Suprapubic skin (tissue), 4 donors: Measurements from ENCODE around the gene TBC1D19.

Source experiments
- EP300 ChIP-seq: sonication (generic); formaldehyde crosslinking; IDR thresholded peaks from one replicate; pipeline ENCODE4 v1.6.1; 2017; ENCODE audit warnings: antibody characterized with exemption
- POLR2A ChIP-seq, 2 donors: fragments of 450-650 bp; IDR thresholded peaks; one replicate each; pipeline ENCODE4 v1.6.1; 2017; ENCODE audit warnings: antibody characterized with exemption in 2 of 2, mild to moderate bottlenecking in 2 of 2, moderate library complexity in 2 of 2
- POLR2AphosphoS5 ChIP-seq, 3 donors: sonication (generic); formaldehyde crosslinking; IDR thresholded peaks; one replicate each; pipeline ENCODE4 v1.6.1; 2017; ENCODE audit warnings: antibody characterized with exemption in 3 of 3
- TF ChIP-seq, protein P1 (sequence below), 2 donors: fragments of 200-600 bp in 1 of 2; fragments of 450-650 bp in 1 of 2; sonication (generic) in 1 of 2; IDR thresholded peaks; one replicate each; pipeline ENCODE4 v1.5.1; 2016 to 2019; ENCODE audit warnings: antibody characterized with exemption in 2 of 2, mild to moderate bottlenecking in 1 of 2, moderate library complexity in 1 of 2

DNA sequence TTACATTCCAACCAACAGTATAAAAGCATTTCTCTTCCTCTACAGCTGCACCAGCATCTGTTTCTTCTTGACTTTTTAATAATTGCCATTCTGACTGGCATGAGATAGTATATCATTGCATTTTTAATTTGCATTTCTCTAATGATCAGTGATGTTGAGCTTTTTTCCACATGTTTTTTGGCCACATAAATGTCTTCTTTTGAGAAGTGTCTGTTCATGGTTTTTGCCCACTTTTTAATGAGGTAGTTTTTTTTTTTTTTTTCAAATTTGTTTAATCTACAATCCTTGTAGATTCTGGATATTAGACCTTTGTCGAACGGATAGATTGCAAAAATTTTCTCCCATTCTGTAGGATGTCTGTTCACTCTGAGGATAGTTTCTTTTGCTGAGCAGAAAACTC, 39.5 kb upstream of the TBC1D19 start:
- TF ChIP-seq POLR2A (IDR thresholded peaks at IDR 0.05): no peak
- TF ChIP-seq, protein P1, sequence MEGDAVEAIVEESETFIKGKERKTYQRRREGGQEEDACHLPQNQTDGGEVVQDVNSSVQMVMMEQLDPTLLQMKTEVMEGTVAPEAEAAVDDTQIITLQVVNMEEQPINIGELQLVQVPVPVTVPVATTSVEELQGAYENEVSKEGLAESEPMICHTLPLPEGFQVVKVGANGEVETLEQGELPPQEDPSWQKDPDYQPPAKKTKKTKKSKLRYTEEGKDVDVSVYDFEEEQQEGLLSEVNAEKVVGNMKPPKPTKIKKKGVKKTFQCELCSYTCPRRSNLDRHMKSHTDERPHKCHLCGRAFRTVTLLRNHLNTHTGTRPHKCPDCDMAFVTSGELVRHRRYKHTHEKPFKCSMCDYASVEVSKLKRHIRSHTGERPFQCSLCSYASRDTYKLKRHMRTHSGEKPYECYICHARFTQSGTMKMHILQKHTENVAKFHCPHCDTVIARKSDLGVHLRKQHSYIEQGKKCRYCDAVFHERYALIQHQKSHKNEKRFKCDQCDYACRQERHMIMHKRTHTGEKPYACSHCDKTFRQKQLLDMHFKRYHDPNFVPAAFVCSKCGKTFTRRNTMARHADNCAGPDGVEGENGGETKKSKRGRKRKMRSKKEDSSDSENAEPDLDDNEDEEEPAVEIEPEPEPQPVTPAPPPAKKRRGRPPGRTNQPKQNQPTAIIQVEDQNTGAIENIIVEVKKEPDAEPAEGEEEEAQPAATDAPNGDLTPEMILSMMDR (IDR thresholded peaks at IDR 0.05): no peak
- TF ChIP-seq POLR2AphosphoS5 (IDR thresholded peaks at IDR 0.05): no peak
- TF ChIP-seq EP300: no peak
